Measurements from ENCODE around the gene LRRC1.

The LRRC1 gene

DNA sequence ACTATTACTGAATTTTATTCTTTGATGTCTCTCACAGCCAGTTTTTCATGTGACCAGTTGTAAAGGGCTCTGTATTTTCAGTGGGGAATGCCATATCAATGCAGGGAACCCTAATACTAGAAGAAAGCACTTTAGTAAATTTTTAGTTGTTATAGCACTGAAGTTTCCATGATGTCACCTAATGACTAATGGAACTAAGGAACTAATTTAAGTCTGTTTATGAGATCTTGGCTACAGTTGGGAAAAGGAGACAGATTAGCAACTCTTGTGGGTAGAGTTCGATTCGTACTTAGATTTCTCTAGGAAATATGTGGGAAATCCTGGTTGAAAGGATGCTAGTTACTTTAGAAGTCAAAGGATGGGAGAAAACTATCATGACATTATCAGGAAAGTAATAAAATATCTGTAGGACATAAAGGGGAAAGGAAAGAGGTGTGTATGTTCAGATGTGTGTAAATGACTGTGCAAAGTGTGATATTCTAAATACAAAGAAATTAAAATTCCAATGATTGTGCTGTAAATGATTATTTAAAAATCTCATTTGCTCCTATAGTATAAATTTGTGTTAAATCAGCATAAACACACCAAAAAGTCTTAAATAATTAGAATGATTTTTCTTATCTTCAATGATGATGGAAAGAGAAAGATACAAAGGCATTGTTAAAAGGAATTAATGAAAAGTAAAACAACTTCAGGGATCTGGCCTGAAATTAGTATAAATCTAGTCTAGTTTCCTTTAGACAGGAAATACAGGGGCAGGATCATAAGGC is 103.4 kb downstream of the LRRC1 start:
- no peak for DNase-seq (ENCODE audit: low read depth)
- no peak overlapping the region for H3K4me3 ChIP-seq (ENCODE audit: low read length)
- TF ChIP-seq, protein P1, sequence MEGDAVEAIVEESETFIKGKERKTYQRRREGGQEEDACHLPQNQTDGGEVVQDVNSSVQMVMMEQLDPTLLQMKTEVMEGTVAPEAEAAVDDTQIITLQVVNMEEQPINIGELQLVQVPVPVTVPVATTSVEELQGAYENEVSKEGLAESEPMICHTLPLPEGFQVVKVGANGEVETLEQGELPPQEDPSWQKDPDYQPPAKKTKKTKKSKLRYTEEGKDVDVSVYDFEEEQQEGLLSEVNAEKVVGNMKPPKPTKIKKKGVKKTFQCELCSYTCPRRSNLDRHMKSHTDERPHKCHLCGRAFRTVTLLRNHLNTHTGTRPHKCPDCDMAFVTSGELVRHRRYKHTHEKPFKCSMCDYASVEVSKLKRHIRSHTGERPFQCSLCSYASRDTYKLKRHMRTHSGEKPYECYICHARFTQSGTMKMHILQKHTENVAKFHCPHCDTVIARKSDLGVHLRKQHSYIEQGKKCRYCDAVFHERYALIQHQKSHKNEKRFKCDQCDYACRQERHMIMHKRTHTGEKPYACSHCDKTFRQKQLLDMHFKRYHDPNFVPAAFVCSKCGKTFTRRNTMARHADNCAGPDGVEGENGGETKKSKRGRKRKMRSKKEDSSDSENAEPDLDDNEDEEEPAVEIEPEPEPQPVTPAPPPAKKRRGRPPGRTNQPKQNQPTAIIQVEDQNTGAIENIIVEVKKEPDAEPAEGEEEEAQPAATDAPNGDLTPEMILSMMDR (conservative IDR thresholded peaks at IDR 0.05; ENCODE audit: low read length): no peak

DNA sequence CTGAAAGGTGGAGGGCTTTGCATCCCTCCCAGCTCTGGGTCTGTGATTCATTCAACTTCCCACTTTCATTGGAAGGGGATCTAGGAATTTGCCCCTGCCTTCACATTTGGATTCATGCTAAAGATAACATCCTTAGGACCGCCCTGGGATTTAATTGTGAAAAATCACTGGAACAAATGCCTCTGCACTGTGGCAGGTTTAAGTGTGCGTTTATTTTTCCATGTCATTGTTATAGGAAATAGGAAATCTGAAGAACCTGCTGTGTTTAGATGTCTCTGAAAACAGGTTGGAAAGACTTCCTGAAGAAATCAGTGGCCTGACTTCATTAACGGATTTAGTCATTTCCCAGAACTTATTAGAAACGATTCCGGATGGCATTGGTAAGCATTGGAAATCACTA is 104.7 kb downstream of the LRRC1 start:
- TF ChIP-seq, protein P1 (conservative IDR thresholded peaks at IDR 0.05; ENCODE audit: low read length): no peak
- no peak overlapping the region for H3K4me3 ChIP-seq (ENCODE audit: low read length)
- DNase-seq (ENCODE audit: low read depth): no peak

DNA sequence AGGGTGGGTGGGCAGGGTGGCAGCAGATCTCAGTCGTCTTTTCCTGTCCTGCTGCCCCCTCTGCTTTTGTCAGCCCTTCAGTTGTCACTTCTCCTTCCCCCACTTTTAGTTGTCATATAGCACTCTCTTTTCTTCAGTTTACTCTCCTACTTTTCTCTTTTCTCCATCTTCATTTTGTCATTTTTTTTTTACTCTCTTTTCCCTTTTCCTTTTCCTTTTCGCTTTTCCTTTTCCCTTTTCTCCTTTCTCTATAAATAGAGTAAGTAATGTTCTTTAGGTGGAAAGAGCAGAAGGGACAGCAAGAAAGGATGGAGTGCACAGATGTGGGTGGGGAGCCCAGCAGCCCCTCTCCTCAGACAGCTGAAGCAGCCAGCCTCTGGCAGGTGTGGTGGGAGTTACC is 108.6 kb downstream of the LRRC1 start:
- no peak overlapping the region for H3K4me3 ChIP-seq (ENCODE audit: low read length)
- DNase-seq (ENCODE audit: low read depth): no peak
- TF ChIP-seq, protein P1 (conservative IDR thresholded peaks at IDR 0.05; ENCODE audit: low read length): no peak

DNA sequence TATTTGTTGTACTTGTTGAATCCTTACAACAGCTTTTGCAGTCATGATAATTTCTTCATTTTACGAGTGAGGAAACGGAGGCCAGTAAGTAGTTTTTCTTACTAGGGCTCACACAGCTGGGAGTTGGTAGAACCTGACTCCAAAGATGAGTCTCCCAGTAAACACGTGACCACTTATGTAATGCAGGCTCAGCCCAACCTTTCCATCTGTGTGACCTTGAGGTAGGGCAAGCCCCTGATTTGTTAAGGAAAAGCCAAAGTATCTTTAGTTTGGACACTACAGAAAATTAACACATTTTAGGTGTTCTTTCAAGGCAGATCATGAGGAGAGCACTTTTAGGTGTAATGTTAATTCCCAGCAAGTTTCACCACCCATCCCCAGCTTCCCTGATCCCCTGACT is 111.3 kb downstream of the LRRC1 start:
- H3K4me3 ChIP-seq (ENCODE audit: low read length): no peak overlapping the region
- no peak for DNase-seq (ENCODE audit: low read depth)
- TF ChIP-seq, protein P1 (conservative IDR thresholded peaks at IDR 0.05; ENCODE audit: low read length): no peak

DNA sequence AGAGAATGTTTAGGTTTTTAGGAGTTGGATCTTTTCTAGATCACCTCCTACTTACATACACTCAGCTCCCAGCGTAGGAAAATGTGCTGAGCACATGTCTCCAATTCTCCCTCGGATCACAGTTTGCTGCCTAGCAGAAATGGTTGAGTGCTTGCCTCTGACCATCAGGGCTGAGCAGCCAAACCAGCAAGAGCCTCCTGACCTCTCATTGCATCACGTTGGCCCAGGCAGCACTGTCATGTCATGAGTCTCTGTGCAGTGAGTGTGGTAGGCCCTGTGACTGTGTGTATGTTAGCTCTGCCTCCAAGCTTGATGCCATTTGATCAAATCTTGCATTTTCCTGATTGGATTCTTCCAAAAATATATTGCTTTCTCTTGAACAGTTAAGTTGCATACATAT is 112.0 kb downstream of the LRRC1 start:
- TF ChIP-seq, protein P1 (conservative IDR thresholded peaks at IDR 0.05; ENCODE audit: low read length): no peak
- DNase-seq (ENCODE audit: low read depth): peak; percentile 79
- no peak overlapping the region for H3K4me3 ChIP-seq (ENCODE audit: low read length)

DNA sequence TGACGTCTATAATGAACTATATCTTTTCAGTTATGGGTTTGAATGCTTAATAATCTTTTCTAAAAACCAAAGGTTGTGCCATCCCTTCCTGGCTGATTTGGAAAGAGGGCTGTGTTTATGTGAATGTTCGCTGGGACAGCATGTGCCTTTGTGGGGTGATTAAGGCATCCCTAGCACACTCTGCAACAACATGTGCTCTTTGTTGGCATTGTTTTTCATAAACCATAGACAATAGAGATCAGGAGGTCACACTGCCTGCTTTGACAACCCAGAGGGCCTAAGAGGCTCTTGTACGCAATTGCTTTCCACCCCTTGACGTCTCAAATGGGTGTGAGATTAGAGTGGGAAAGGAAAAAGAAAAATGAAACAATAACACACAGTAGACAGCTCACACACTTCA is 116.0 kb downstream of the LRRC1 start:
- no peak overlapping the region for H3K4me3 ChIP-seq (ENCODE audit: low read length)
- TF ChIP-seq, protein P1 (conservative IDR thresholded peaks at IDR 0.05; ENCODE audit: low read length): no peak
- no peak for DNase-seq (ENCODE audit: low read depth)

DNA sequence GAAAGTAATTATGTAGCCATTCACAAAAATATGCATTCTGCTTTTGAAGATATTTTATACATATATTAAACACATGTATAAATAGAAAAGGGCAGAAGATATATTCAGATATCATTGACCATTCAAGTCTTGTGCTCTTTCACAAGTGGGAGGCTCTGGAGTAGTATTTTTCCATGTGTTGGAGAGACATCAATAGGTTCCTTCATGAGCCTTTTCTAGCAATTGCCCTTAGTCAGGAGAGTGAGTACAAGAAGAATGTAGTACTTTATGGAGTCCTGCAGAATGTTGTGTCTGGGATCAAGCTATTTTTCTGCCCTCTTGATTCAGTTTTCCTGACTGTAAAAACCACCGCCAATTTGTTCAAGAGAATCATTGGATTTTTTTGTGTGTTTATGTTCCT is 117.9 kb downstream of the LRRC1 start:
- no peak for DNase-seq (ENCODE audit: low read depth)
- no peak overlapping the region for H3K4me3 ChIP-seq (ENCODE audit: low read length)
- TF ChIP-seq, protein P1 (conservative IDR thresholded peaks at IDR 0.05; ENCODE audit: low read length): no peak

All from AG10803 (cell line).